ENCODE results near the gene OSBPL10. TPM values are rescaled to one million over a fixed set of nuclear protein-coding genes. Genes with fewer than 3 reads are reported as not detected.

The OSBPL10 gene
- total RNA-seq, 2 donors from 2014 or later = 82.8 to 127 TPM

GRCh38 chr3:31671976-31672375 is 309.1 kb downstream of the OSBPL10 start:
- Histone ChIP-seq H3K27me3 (replicated peaks; ENCODE audit: insufficient read depth) (no peaks in the 10 kb centered on the region), H3K4me3 (no peak overlapping the region), H3K36me3 (no peaks in the 10 kb centered on the region), H3K9me3 (no peaks in the 10 kb centered on the region), H3K27ac (no peak overlapping the region), H3K4me1 (replicated peaks) (no peaks in the 10 kb centered on the region)
- intact Hi-C loops (cut with DNase I) = no loop called here
- 46% methylated on average over 6 of the region's 6 CpGs for WGBS
- TF ChIP-seq POLR2AphosphoS5 (IDR thresholded peaks at IDR 0.05) = no peak
- no peak for TF ChIP-seq POLR2A (IDR thresholded peaks at IDR 0.05)
- TF ChIP-seq CTCF (IDR thresholded peaks at IDR 0.05) = no peak
- DNase-seq (ENCODE audit: low spot score) = no peak

GRCh38 chr3:31671451-31671850 is 309.6 kb downstream of the OSBPL10 start:
- intact Hi-C loops (cut with DNase I) = no loop called here
- Histone ChIP-seq H3K27me3 (replicated peaks; ENCODE audit: insufficient read depth) (no peaks in the 10 kb centered on the region), H3K4me3 (no peak overlapping the region), H3K9me3 (no peaks in the 10 kb centered on the region), H3K36me3 (no peaks in the 10 kb centered on the region), H3K4me1 (replicated peaks) (no peaks in the 10 kb centered on the region), H3K27ac (no peak overlapping the region)
- no peak for DNase-seq (ENCODE audit: low spot score)
- WGBS = 96% methylated on average over 2 of the region's 2 CpGs
- TF ChIP-seq CTCF (IDR thresholded peaks at IDR 0.05) (no peak), POLR2A (IDR thresholded peaks at IDR 0.05) (no peak), POLR2AphosphoS5 (IDR thresholded peaks at IDR 0.05) (no peak)

GRCh38 chr3:31670722-31671121 is 310.3 kb downstream of the OSBPL10 start:
- Histone ChIP-seq H3K36me3 (no peaks in the 10 kb centered on the region), H3K9me3 (no peaks in the 10 kb centered on the region), H3K4me3 (no peak overlapping the region), H3K27ac (no peak overlapping the region), H3K4me1 (replicated peaks) (no peaks in the 10 kb centered on the region), H3K27me3 (replicated peaks; ENCODE audit: insufficient read depth) (no peaks in the 10 kb centered on the region)
- WGBS = 86% methylated on average over 9 of the region's 9 CpGs
- DNase-seq (ENCODE audit: low spot score) = no peak
- intact Hi-C loops (cut with DNase I) = no loop called here
- TF ChIP-seq CTCF (IDR thresholded peaks at IDR 0.05) (no peak), POLR2AphosphoS5 (IDR thresholded peaks at IDR 0.05) (no peak), POLR2A (IDR thresholded peaks at IDR 0.05) (no peak)

- intact Hi-C loops (cut with DNase I) = no loop called here
- TF ChIP-seq POLR2A (IDR thresholded peaks at IDR 0.05) (no peak), POLR2AphosphoS5 (IDR thresholded peaks at IDR 0.05) (no peak), CTCF (IDR thresholded peaks at IDR 0.05) (no peak)
- Histone ChIP-seq H3K9me3 (no peaks in the 10 kb centered on the region), H3K27ac (no peak overlapping the region), H3K36me3 (no peaks in the 10 kb centered on the region), H3K27me3 (replicated peaks; ENCODE audit: insufficient read depth) (no peaks in the 10 kb centered on the region), H3K4me3 (no peak overlapping the region), H3K4me1 (replicated peaks) (no peaks in the 10 kb centered on the region)
- WGBS = 46% methylated on average over 1 of the region's 1 CpG
- DNase-seq (ENCODE audit: low spot score) = no peak
Measured at GRCh38 chr3:31670136-31670535, 310.9 kb downstream of the OSBPL10 start.

- Histone ChIP-seq H3K4me1 (replicated peaks) (no peaks in the 10 kb centered on the region), H3K36me3 (no peaks in the 10 kb centered on the region), H3K9me3 (no peaks in the 10 kb centered on the region), H3K27ac (no peak overlapping the region), H3K4me3 (no peak overlapping the region), H3K27me3 (replicated peaks; ENCODE audit: insufficient read depth) (no peaks in the 10 kb centered on the region)
- WGBS = 79% methylated on average over 4 of the region's 4 CpGs
- TF ChIP-seq CTCF (IDR thresholded peaks at IDR 0.05) (no peak), POLR2A (IDR thresholded peaks at IDR 0.05) (no peak), POLR2AphosphoS5 (IDR thresholded peaks at IDR 0.05) (no peak)
- intact Hi-C loops (cut with DNase I) = no loop called here
- no peak for DNase-seq (ENCODE audit: low spot score)
Measured at GRCh38 chr3:31668242-31668641, 312.8 kb downstream of the OSBPL10 start.

Measured in prostate gland (tissue), 2 donors.